NCI-H1694 (cell line): ENCODE results near the gene ONECUT1.

Experiments
- DNase-seq: peaks from one replicate; lab custom pipeline; 2025; lab: John Stamatoyannopoulos, UW

ONECUT1 gene

GRCh38 chr15:52796753-52797520 is 6.8 kb upstream of the ONECUT1 start:
- no peak for DNase-seq

GRCh38 chr15:52796228-52796521 is 6.0 kb upstream of the ONECUT1 start:
- DNase-seq, result no peak

GRCh38 chr15:52795464-52796227 is 5.5 kb upstream of the ONECUT1 start:
- DNase-seq, result no peak

- DNase-seq, result no peak
These were observed 4.7 kb upstream of the ONECUT1 start for GRCh38 chr15:52794665-52795463.

- DNase-seq, result no peak
These were observed 1.6 kb upstream of the ONECUT1 start for GRCh38 chr15:52791776-52792175.

- DNase-seq, result no peak
These were observed 1.0 kb upstream of the ONECUT1 start for GRCh38 chr15:52790941-52791751.

GRCh38 chr15:52789601-52790168 is 451 bp downstream of the ONECUT1 start:
- no peak for DNase-seq

- no peak for DNase-seq
These were observed 1.0 kb downstream of the ONECUT1 start for GRCh38 chr15:52789008-52789600.

GRCh38 chr15:52788099-52788986 is 1.8 kb downstream of the ONECUT1 start:
- no peak for DNase-seq

GRCh38 chr15:52787549-52788098 is 2.5 kb downstream of the ONECUT1 start:
- no peak for DNase-seq

GRCh38 chr15:52787123-52787503 is 3.0 kb downstream of the ONECUT1 start:
- DNase-seq, result no peak

GRCh38 chr15:52786436-52787122 is 3.6 kb downstream of the ONECUT1 start:
- DNase-seq, result no peak

- DNase-seq, result no peak
These were observed 4.3 kb downstream of the ONECUT1 start for GRCh38 chr15:52785672-52786406.

- DNase-seq, result no peak
These were observed 5.1 kb downstream of the ONECUT1 start for GRCh38 chr15:52784799-52785671.

GRCh38 chr15:52783929-52784798 is 6.0 kb downstream of the ONECUT1 start:
- DNase-seq, result no peak

- DNase-seq, result no peak
These were observed 6.8 kb downstream of the ONECUT1 start for GRCh38 chr15:52783191-52783829.
